ENCODE data around the gene SATB2. TPM values are rescaled to one million over a fixed set of nuclear protein-coding genes. Genes with fewer than 3 reads are reported as not detected.

SATB2 gene
- total RNA-seq, 1 experiment from 2014 or later: 7.8 TPM

GRCh38 chr2:199464606-199465352 lies 7.0 kb upstream of the SATB2 start:
- no peaks in the 10 kb centered on the region for H3K9me2 ChIP-seq (ENCODE audit: insufficient read depth)
- DNase-seq: no peak
- ChIA-PET CTCF (no interaction called here), POLR2A (ENCODE audit: unreplicated experiment) (no interaction called here)
- no peak for TF ChIP-seq CTCF (conservative IDR thresholded peaks at IDR 0.05)
- TF ChIP-seq EZH2 (IDR thresholded peaks at IDR 0.05; ENCODE audit: low read depth): no peak
- no peaks in the 10 kb centered on the region for H3K36me3 ChIP-seq (ENCODE audit: low read depth)
- no peak overlapping the region for H2AFZ ChIP-seq
- no peaks in the 10 kb centered on the region for H4K20me1 ChIP-seq (ENCODE audit: insufficient read depth)
- intact Hi-C loops (cut with micrococcal nuclease; ENCODE audit: unreplicated experiment): no loop called here
- peaks cover 7% of the 10 kb centered on the region; the same call in 1 of the 2 replicates for H3K4me1 ChIP-seq (replicated peaks; ENCODE audit: insufficient read depth)
- 0 out of 2 replicates have a peak, but pooled peaks cover 4% of the 10 kb centered on the region for H3F3A ChIP-seq (ENCODE audit: insufficient read depth, low read depth)
- H3K9me3 ChIP-seq (ENCODE audit: insufficient read depth, low read depth): no peaks in the 10 kb centered on the region
- H3K79me2 ChIP-seq (ENCODE audit: low read depth): no peaks in the 10 kb centered on the region
- no peak overlapping the region for H3K4me3 ChIP-seq
- no TSS peak for BruUV-seq (replicated peaks)
- H3K27ac ChIP-seq: no peak overlapping the region
- H3K27me3 ChIP-seq (ENCODE audit: insufficient read depth, low read depth): 0 out of 2 replicates have a peak, but pooled peaks cover 13% of the 10 kb centered on the region
- no peak overlapping the region for H3K4me2 ChIP-seq

GRCh38 chr2:199463708-199464605 lies 6.2 kb upstream of the SATB2 start:
- no peak for DNase-seq
- ChIA-PET POLR2A (ENCODE audit: unreplicated experiment) (no interaction called here), CTCF (no interaction called here)
- Histone ChIP-seq H3K36me3 (ENCODE audit: low read depth) (no peaks in the 10 kb centered on the region), H3K4me2 (peak overlapping the region; percentile 87), H3K9me2 (ENCODE audit: insufficient read depth) (no peaks in the 10 kb centered on the region), H2AFZ (peak overlapping the region; percentile 36; the same call in 1 of the 2 replicates), H3F3A (ENCODE audit: insufficient read depth, low read depth) (0 out of 2 replicates have a peak, but pooled peaks cover 5% of the 10 kb centered on the region), H3K4me1 (replicated peaks; ENCODE audit: insufficient read depth) (peaks cover 7% of the 10 kb centered on the region; the same call in 1 of the 2 replicates), H3K27ac (no peak overlapping the region), H3K27me3 (ENCODE audit: insufficient read depth, low read depth) (0 out of 2 replicates have a peak, but pooled peaks cover 13% of the 10 kb centered on the region), H3K79me2 (ENCODE audit: low read depth) (no peaks in the 10 kb centered on the region), H3K4me3 (peak overlapping the region; percentile 69; the same call in 1 of the 2 replicates), H3K9me3 (ENCODE audit: insufficient read depth, low read depth) (no peaks in the 10 kb centered on the region), H4K20me1 (ENCODE audit: insufficient read depth) (no peaks in the 10 kb centered on the region)
- BruUV-seq (replicated peaks): no TSS peak
- TF ChIP-seq EZH2 (IDR thresholded peaks at IDR 0.05; ENCODE audit: low read depth) (no peak), CTCF (conservative IDR thresholded peaks at IDR 0.05) (peak; percentile 27; the same call in 1 of the 2 replicates)
- intact Hi-C loops (cut with micrococcal nuclease; ENCODE audit: unreplicated experiment): no loop called here

DNA sequence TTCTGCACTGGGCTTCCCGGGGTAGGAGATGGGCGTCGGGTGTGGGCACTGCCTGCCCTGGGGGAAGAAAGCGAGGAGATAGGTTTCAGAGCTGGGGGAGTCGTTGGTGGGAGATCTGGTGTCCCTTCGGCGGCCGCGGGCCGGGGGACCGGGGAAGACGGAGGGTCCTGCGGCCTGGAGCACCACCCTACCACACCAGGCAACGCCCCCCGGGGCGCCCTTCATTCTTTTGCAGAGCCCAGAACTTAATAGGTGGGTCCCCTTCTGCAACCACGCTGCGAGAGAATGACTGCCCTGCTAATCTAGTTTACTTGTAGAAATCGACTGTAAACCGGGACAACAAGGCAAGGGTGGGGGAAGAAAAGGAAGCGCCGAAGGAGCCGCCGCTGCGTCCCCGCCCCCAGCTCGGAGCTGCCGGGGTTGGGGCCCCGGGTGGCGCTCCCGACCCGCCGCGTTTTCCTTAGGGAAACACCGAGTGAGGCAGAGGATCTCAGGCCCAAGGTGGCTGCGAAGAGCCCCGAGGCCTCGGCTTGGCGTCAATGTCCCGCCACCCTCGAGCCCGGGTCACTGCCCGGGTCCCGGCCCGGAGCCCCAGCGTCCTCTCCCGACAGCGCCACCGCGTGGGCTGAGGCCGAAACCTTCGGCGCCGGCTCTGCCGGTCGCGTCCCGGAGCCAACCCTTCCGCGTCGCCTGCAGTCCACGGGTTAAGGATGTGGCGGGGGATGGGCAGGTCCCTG lies 5.4 kb upstream of the SATB2 start:
- no peaks in the 10 kb centered on the region for H4K20me1 ChIP-seq (ENCODE audit: insufficient read depth)
- intact Hi-C loops (cut with micrococcal nuclease; ENCODE audit: unreplicated experiment): no loop called here
- H3K9me2 ChIP-seq (ENCODE audit: insufficient read depth): no peaks in the 10 kb centered on the region
- 0 out of 2 replicates have a peak, but pooled peaks cover 8% of the 10 kb centered on the region for H3F3A ChIP-seq (ENCODE audit: insufficient read depth, low read depth)
- H2AFZ ChIP-seq: peak overlapping the region; percentile 90
- 0 out of 2 replicates have a peak, but pooled peaks cover 13% of the 10 kb centered on the region for H3K27me3 ChIP-seq (ENCODE audit: insufficient read depth, low read depth)
- ChIA-PET POLR2A (ENCODE audit: unreplicated experiment) (no interaction called here), CTCF (no interaction called here)
- TF ChIP-seq EZH2 (IDR thresholded peaks at IDR 0.05; ENCODE audit: low read depth) (no peak), CTCF (conservative IDR thresholded peaks at IDR 0.05) (peak; percentile 84)
- H3K36me3 ChIP-seq (ENCODE audit: low read depth): no peaks in the 10 kb centered on the region
- H3K9me3 ChIP-seq (ENCODE audit: insufficient read depth, low read depth): no peaks in the 10 kb centered on the region
- H3K27ac ChIP-seq: no peak overlapping the region
- no TSS peak for BruUV-seq (replicated peaks)
- peak overlapping the region; percentile 87 for H3K4me2 ChIP-seq
- H3K79me2 ChIP-seq (ENCODE audit: low read depth): no peaks in the 10 kb centered on the region
- DNase-seq: peak in 1 of 2 experiments; percentile 75
- peaks cover 7% of the 10 kb centered on the region; the same call in 1 of the 2 replicates for H3K4me1 ChIP-seq (replicated peaks; ENCODE audit: insufficient read depth)
- peak overlapping the region; percentile 69 for H3K4me3 ChIP-seq
